Uterus (tissue), 4 donors: ENCODE data around the gene STX12. TPM values are rescaled to one million over a fixed set of nuclear protein-coding genes. Genes with fewer than 3 reads are reported as not detected.

Experiments
- DNase-seq, 2 donors: peaks; one replicate each; pipeline ENCODE4 v3.0.0-alpha.2; 2019 to 2020
- H3K27ac ChIP-seq, 2 donors: fragments of 200-600 bp; sonication (generic); 1 replicate in 1 of 2; 2 replicates in 1 of 2; pipeline ENCODE4 v1.5.1; 2016 to 2018
- H3K27me3 ChIP-seq, 2 donors: fragments of 200-600 bp; sonication (generic); one replicate each; pipeline ENCODE4 v1.5.1; 2018 to 2019; ENCODE audit warnings: control low read depth in 1 of 2
- H3K36me3 ChIP-seq, 2 donors: fragments of 200-600 bp; sonication (generic); one replicate each; pipeline ENCODE4 v1.5.1; 2019; ENCODE audit warnings: control low read depth in 1 of 2
- H3K4me1 ChIP-seq, 2 donors: fragments of 200-600 bp; sonication (generic); one replicate each; pipeline ENCODE4 v1.5.1; 2018 to 2019; ENCODE audit warnings: control low read depth in 1 of 2
- H3K4me3 ChIP-seq, 2 donors: fragments of 200-600 bp; sonication (generic); 1 replicate in 1 of 2; 2 replicates in 1 of 2; pipeline ENCODE4 v1.5.1; 2018 to 2019; ENCODE audit warnings: mild to moderate bottlenecking in 1 of 2
- H3K9me3 ChIP-seq, 2 donors: fragments of 200-600 bp; sonication (generic); one replicate each; pipeline ENCODE4 v1.5.1; 2019; ENCODE audit warnings: control low read depth in 1 of 2
- CTCF ChIP-seq, 4 experiments: fragments of 200-600 bp in 2 of 4; fragments of 450-650 bp in 2 of 4; sonication (generic) in 2 of 4; IDR thresholded peaks; one replicate each; pipeline ENCODE4 v1.5.1; 2016 to 2019; ENCODE audit warnings: antibody characterized with exemption in 4 of 4, mild to moderate bottlenecking in 2 of 4, moderate library complexity in 1 of 4
- POLR2A ChIP-seq, 2 donors: fragments of 450-650 bp; IDR thresholded peaks; one replicate each; pipeline ENCODE4 v1.6.1; 2016; ENCODE audit warnings: antibody characterized with exemption in 2 of 2, mild to moderate bottlenecking in 1 of 2, moderate library complexity in 1 of 2
- intact Hi-C: fragments of 100-400 bp; cut with DNase I; formaldehyde crosslinking; loops from one replicate; pipeline ENCODE4 v1.15.1; 2023; ENCODE audit warnings: low total_unique reads
- total RNA-seq, 4 donors: library from RNA; depleted of rRNA in 3 of 4; stranded (reverse); fragments of >200 nt in 3 of 4; gene quantifications; one replicate each; pipeline versions ENCODE4 v1.1.0 to v1.2.4, GENCODE V29; 2014 to 2023
- donor health status: DM: yes; HTN: yes; CAD: no.

The STX12 gene
- total RNA-seq, 4 donors from 2014 or later = 24.4 to 67.8 (median 56.2) TPM

- TF ChIP-seq CTCF (IDR thresholded peaks at IDR 0.05) (no peak), POLR2A (IDR thresholded peaks at IDR 0.05) (no peak)
- intact Hi-C loops = no loop called here
- Histone ChIP-seq H3K36me3 (no peaks in the 10 kb centered on the region), H3K9me3 (no peaks in the 10 kb centered on the region), H3K27ac (no peak overlapping the region), H3K4me3 (no peak overlapping the region), H3K27me3 (no peaks in the 10 kb centered on the region), H3K4me1 (no peaks in the 10 kb centered on the region)
- no peak for DNase-seq
These were observed 20.7 kb upstream of the STX12 start for GRCh38 chr1:27752360-27752759.

- Histone ChIP-seq H3K27me3 (no peaks in the 10 kb centered on the region), H3K4me1 (no peaks in the 10 kb centered on the region), H3K27ac (no peak overlapping the region), H3K4me3 (no peak overlapping the region), H3K36me3 (no peaks in the 10 kb centered on the region), H3K9me3 (no peaks in the 10 kb centered on the region)
- no peak for TF ChIP-seq POLR2A (IDR thresholded peaks at IDR 0.05)
- no peak for TF ChIP-seq CTCF (IDR thresholded peaks at IDR 0.05)
- no peak for DNase-seq
- intact Hi-C loops = no loop called here
These were observed 17.7 kb upstream of the STX12 start for GRCh38 chr1:27755286-27755685.

- DNase-seq = no peak
- H3K9me3 ChIP-seq = no peaks in the 10 kb centered on the region
- no peak for TF ChIP-seq CTCF (IDR thresholded peaks at IDR 0.05)
- TF ChIP-seq POLR2A (IDR thresholded peaks at IDR 0.05) = no peak
- no peak overlapping the region for H3K4me3 ChIP-seq
- H3K27ac ChIP-seq = no peak overlapping the region
- intact Hi-C loops = no loop called here
- no peaks in the 10 kb centered on the region for H3K27me3 ChIP-seq
- H3K4me1 ChIP-seq = no peaks in the 10 kb centered on the region
- H3K36me3 ChIP-seq = no peaks in the 10 kb centered on the region
These were observed 17.2 kb upstream of the STX12 start for GRCh38 chr1:27755865-27756264.

GRCh38 chr1:27759236-27759635, 13.8 kb upstream of the STX12 start:
- DNase-seq = no peak
- Histone ChIP-seq H3K4me1 (no peaks in the 10 kb centered on the region), H3K36me3 (peaks cover 0 to 3% of the 10 kb centered on the region in 2 donors), H3K27me3 (no peaks in the 10 kb centered on the region), H3K9me3 (no peaks in the 10 kb centered on the region), H3K27ac (no peak overlapping the region), H3K4me3 (no peak overlapping the region)
- intact Hi-C loops = no loop called here
- TF ChIP-seq POLR2A (IDR thresholded peaks at IDR 0.05) = no peak
- TF ChIP-seq CTCF (IDR thresholded peaks at IDR 0.05) = no peak

- Histone ChIP-seq H3K4me3 (no peak overlapping the region), H3K4me1 (no peaks in the 10 kb centered on the region), H3K27me3 (no peaks in the 10 kb centered on the region), H3K27ac (no peak overlapping the region), H3K9me3 (no peaks in the 10 kb centered on the region), H3K36me3 (peaks cover 0 to 3% of the 10 kb centered on the region in 2 donors)
- DNase-seq = no peak
- intact Hi-C loops = no loop called here
- no peak for TF ChIP-seq POLR2A (IDR thresholded peaks at IDR 0.05)
These were observed 12.6 kb upstream of the STX12 start for GRCh38 chr1:27760426-27760825.

- intact Hi-C loops = no loop called here
- H3K27me3 ChIP-seq = no peaks in the 10 kb centered on the region
- no peak overlapping the region for H3K27ac ChIP-seq
- H3K9me3 ChIP-seq = no peaks in the 10 kb centered on the region
- TF ChIP-seq CTCF (IDR thresholded peaks at IDR 0.05) = no peak
- TF ChIP-seq POLR2A (IDR thresholded peaks at IDR 0.05) = no peak
- no peak for DNase-seq
- H3K4me1 ChIP-seq = no peaks in the 10 kb centered on the region
- H3K4me3 ChIP-seq = no peak overlapping the region
- peaks cover 0 to 3% of the 10 kb centered on the region in 2 donors for H3K36me3 ChIP-seq
These were observed 11.0 kb upstream of the STX12 start for GRCh38 chr1:27762033-27762432.
